22Rv1 (cell line): Measurements from ENCODE around the gene FEM1C.

Experiments used
- ZFX ChIP-seq: fragments of 450-650 bp; IDR thresholded peaks from 2 replicates; pipeline ENCODE4 v1.6.1; 2017; ENCODE audit warnings: antibody characterized with exemption, borderline replicate concordance
- TF ChIP-seq, protein P1 (sequence below): fragments of 450-650 bp; IDR thresholded peaks from 2 replicates; pipeline ENCODE4 v1.5.1; 2017; ENCODE audit warnings: mild to moderate bottlenecking

DNA sequence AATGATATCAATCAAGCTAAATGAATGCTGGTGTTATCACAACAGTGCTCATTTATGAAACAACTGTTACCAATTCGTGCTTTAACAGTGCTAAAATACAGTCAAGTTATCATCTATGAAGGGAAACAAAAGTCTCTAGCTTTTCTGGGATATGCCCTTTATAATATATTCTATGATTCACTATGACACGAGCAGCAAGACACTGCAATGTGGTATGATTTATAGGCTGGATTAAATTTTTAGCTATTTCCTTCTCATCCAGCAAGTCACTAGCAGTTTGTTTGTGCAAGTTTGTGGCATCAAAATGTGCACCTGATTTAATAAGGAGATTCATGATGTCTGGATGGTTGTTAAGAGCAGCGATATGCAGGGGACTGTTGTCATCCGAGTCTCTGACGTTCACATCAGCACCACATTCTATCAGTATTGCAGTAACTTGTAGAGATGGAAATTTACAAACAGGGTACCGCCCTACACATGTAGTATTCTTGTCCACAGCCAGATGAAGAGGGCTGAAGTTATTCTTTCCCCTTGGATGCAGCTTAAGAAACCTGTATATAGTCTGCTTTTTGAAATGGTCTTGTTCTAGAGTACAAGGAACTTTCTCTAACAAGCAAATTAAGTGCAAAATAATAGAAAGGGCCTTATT is 20.3 kb downstream of the FEM1C start:
- TF ChIP-seq, protein P1, sequence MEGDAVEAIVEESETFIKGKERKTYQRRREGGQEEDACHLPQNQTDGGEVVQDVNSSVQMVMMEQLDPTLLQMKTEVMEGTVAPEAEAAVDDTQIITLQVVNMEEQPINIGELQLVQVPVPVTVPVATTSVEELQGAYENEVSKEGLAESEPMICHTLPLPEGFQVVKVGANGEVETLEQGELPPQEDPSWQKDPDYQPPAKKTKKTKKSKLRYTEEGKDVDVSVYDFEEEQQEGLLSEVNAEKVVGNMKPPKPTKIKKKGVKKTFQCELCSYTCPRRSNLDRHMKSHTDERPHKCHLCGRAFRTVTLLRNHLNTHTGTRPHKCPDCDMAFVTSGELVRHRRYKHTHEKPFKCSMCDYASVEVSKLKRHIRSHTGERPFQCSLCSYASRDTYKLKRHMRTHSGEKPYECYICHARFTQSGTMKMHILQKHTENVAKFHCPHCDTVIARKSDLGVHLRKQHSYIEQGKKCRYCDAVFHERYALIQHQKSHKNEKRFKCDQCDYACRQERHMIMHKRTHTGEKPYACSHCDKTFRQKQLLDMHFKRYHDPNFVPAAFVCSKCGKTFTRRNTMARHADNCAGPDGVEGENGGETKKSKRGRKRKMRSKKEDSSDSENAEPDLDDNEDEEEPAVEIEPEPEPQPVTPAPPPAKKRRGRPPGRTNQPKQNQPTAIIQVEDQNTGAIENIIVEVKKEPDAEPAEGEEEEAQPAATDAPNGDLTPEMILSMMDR: no peak
- TF ChIP-seq ZFX: no peak
